ENCODE data around the gene KDM1B. TPM values are rescaled to one million over a fixed set of nuclear protein-coding genes. Genes with fewer than 3 reads are reported as not detected.
"Not testable (repeated sequence)": the region's sequence is repeated elsewhere in the genome, so short reads cannot be mapped to it uniquely, and the experiment has no call there.

The KDM1B gene
- total RNA-seq, 1 experiment from 2014 or later = 49.9 TPM

- in situ Hi-C loops (cut with HindIII; ENCODE audit: low pct_unique_long_range_greater_than_20kb, low sequenced_read_pairs) = no loop called here
- no peak for DNase-seq (ENCODE audit: low read depth, low spot score)
These were observed 22.2 kb downstream of the KDM1B start for GRCh38 chr6:18177286-18177965.

- in situ Hi-C loops (cut with HindIII; ENCODE audit: low pct_unique_long_range_greater_than_20kb, low sequenced_read_pairs) = no loop called here
- DNase-seq (ENCODE audit: low read depth, low spot score) = no peak
These were observed 23.9 kb downstream of the KDM1B start for GRCh38 chr6:18178960-18179615.

- no peak for DNase-seq (ENCODE audit: low read depth, low spot score)
- in situ Hi-C loops (cut with HindIII; ENCODE audit: low pct_unique_long_range_greater_than_20kb, low sequenced_read_pairs) = no loop called here
These were observed 24.6 kb downstream of the KDM1B start for GRCh38 chr6:18179770-18180356.

- in situ Hi-C loops (cut with HindIII; ENCODE audit: low pct_unique_long_range_greater_than_20kb, low sequenced_read_pairs) = no loop called here
These were observed 27.3 kb downstream of the KDM1B start for GRCh38 chr6:18182568-18182967.

GRCh38 chr6:18183766-18184165 lies 28.5 kb downstream of the KDM1B start:
- DNase-seq (ENCODE audit: low read depth, low spot score) = no peak
- in situ Hi-C loops (cut with HindIII; ENCODE audit: low pct_unique_long_range_greater_than_20kb, low sequenced_read_pairs) = no loop called here

More at GRCh38 chr6:18182568-18182967, 27.3 kb downstream of the KDM1B start:
- DNase-seq (ENCODE audit: low read depth, low spot score) = no peak

GRCh38 chr6:18185624-18186023 lies 30.4 kb downstream of the KDM1B start:
- DNase-seq (ENCODE audit: low read depth, low spot score) = no peak
- in situ Hi-C loops (cut with HindIII; ENCODE audit: low pct_unique_long_range_greater_than_20kb, low sequenced_read_pairs) = no loop called here

GRCh38 chr6:18186033-18186432 lies 30.8 kb downstream of the KDM1B start:
- in situ Hi-C loops (cut with HindIII; ENCODE audit: low pct_unique_long_range_greater_than_20kb, low sequenced_read_pairs) = no loop called here
- no peak for DNase-seq (ENCODE audit: low read depth, low spot score)

- in situ Hi-C loops (cut with HindIII; ENCODE audit: low pct_unique_long_range_greater_than_20kb, low sequenced_read_pairs) = no loop called here
- DNase-seq (ENCODE audit: low read depth, low spot score) = no peak
These were observed 31.5 kb downstream of the KDM1B start for GRCh38 chr6:18186540-18187250.

GRCh38 chr6:18187701-18188100 lies 32.5 kb downstream of the KDM1B start:
- in situ Hi-C loops (cut with HindIII; ENCODE audit: low pct_unique_long_range_greater_than_20kb, low sequenced_read_pairs) = no loop called here
- peak; percentile 57 for DNase-seq (ENCODE audit: low read depth, low spot score)

GRCh38 chr6:18189196-18189595 lies 34.0 kb downstream of the KDM1B start:
- DNase-seq (ENCODE audit: low read depth, low spot score) = no peak
- in situ Hi-C loops (cut with HindIII; ENCODE audit: low pct_unique_long_range_greater_than_20kb, low sequenced_read_pairs) = no loop called here

GRCh38 chr6:18192026-18192425 lies 36.8 kb downstream of the KDM1B start:
- in situ Hi-C loops (cut with HindIII; ENCODE audit: low pct_unique_long_range_greater_than_20kb, low sequenced_read_pairs) = no loop called here
- DNase-seq (ENCODE audit: low read depth, low spot score) = no peak

- in situ Hi-C loops (cut with HindIII; ENCODE audit: low pct_unique_long_range_greater_than_20kb, low sequenced_read_pairs) = no loop called here
These were observed 48.6 kb downstream of the KDM1B start for GRCh38 chr6:18203786-18204185.

GRCh38 chr6:18204691-18205090 lies 49.5 kb downstream of the KDM1B start:
- in situ Hi-C loops (cut with HindIII; ENCODE audit: low pct_unique_long_range_greater_than_20kb, low sequenced_read_pairs) = no loop called here
- DNase-seq (ENCODE audit: low read depth, low spot score) = no peak

More at GRCh38 chr6:18203786-18204185, 48.6 kb downstream of the KDM1B start:
- DNase-seq (ENCODE audit: low read depth, low spot score) = no peak

- DNase-seq (ENCODE audit: low read depth, low spot score) = no peak
- in situ Hi-C loops (cut with HindIII; ENCODE audit: low pct_unique_long_range_greater_than_20kb, low sequenced_read_pairs) = no loop called here
These were observed 51.4 kb downstream of the KDM1B start for GRCh38 chr6:18206591-18206990.

GRCh38 chr6:18207438-18207837 lies 52.2 kb downstream of the KDM1B start:
- DNase-seq (ENCODE audit: low read depth, low spot score) = no peak
- in situ Hi-C loops (cut with HindIII; ENCODE audit: low pct_unique_long_range_greater_than_20kb, low sequenced_read_pairs) = no loop called here

GRCh38 chr6:18207949-18208348 lies 52.7 kb downstream of the KDM1B start:
- DNase-seq (ENCODE audit: low read depth, low spot score) = no peak
- in situ Hi-C loops (cut with HindIII; ENCODE audit: low pct_unique_long_range_greater_than_20kb, low sequenced_read_pairs) = no loop called here

GRCh38 chr6:18208778-18209177 lies 53.6 kb downstream of the KDM1B start:
- DNase-seq (ENCODE audit: low read depth, low spot score); in situ Hi-C loops (cut with HindIII; ENCODE audit: low pct_unique_long_range_greater_than_20kb, low sequenced_read_pairs): not testable (repeated sequence)

GRCh38 chr6:18209539-18210197 lies 54.4 kb downstream of the KDM1B start:
- DNase-seq (ENCODE audit: low read depth, low spot score) = no peak
- in situ Hi-C loops (cut with HindIII; ENCODE audit: low pct_unique_long_range_greater_than_20kb, low sequenced_read_pairs) = no loop called here

Data from SK-MEL-5 (cell line).